Measurements from ENCODE around the gene NR1D1.

NR1D1 gene

GRCh38 chr17:40097087-40097486, 3.3 kb downstream of the NR1D1 start:
- H3K9ac ChIP-seq (ENCODE audit: low read length), result peak overlapping the region; percentile 54; the same call in 1 of the 2 replicates
- no peaks in the 10 kb centered on the region for H3K27me3 ChIP-seq (replicated peaks; ENCODE audit: insufficient read depth, low read length)
- H3K9me2 ChIP-seq (replicated peaks; ENCODE audit: insufficient read depth, low read length), result no peaks in the 10 kb centered on the region
- no peak for DNase-seq
- no peaks in the 10 kb centered on the region for H3K9me3 ChIP-seq (replicated peaks; ENCODE audit: insufficient read depth, low read length)
- H4K20me1 ChIP-seq (ENCODE audit: insufficient read depth, low read length), result no peaks in the 10 kb centered on the region
- peaks cover 47% of the 10 kb centered on the region for H3K4me1 ChIP-seq (ENCODE audit: low read length)
- TF ChIP-seq EZH2 (optimal IDR thresholded peaks at IDR 0.05; ENCODE audit: low read depth, low read length), result no peak
- no peak for TF ChIP-seq CTCF (IDR thresholded peaks at IDR 0.05; ENCODE audit: low read length)
- TF ChIP-seq EZH2phosphoT487 (IDR thresholded peaks at IDR 0.05; ENCODE audit: low read length), result no peak
- peaks cover 48% of the 10 kb centered on the region for H3F3A ChIP-seq (ENCODE audit: insufficient read depth, low read length)
- peak overlapping the region; percentile 86 for H3K4me2 ChIP-seq (ENCODE audit: low read depth, low read length)
- no peaks in the 10 kb centered on the region for H3K36me3 ChIP-seq (replicated peaks; ENCODE audit: insufficient read depth, low read length)
- H2AFZ ChIP-seq (ENCODE audit: low read length), result no peak overlapping the region
- H3K4me3 ChIP-seq (ENCODE audit: low read length), result peak overlapping the region; percentile 53
- peaks cover 39% of the 10 kb centered on the region for H3K79me2 ChIP-seq (ENCODE audit: low read length)
- peak overlapping the region; percentile 78 for H3K27ac ChIP-seq (ENCODE audit: low read length)

GRCh38 chr17:40095944-40096791, 4.2 kb downstream of the NR1D1 start:
- peak overlapping the region; percentile 53 for H3K4me3 ChIP-seq (ENCODE audit: low read length)
- peaks cover 45% of the 10 kb centered on the region for H3F3A ChIP-seq (ENCODE audit: insufficient read depth, low read length)
- no peaks in the 10 kb centered on the region for H3K9me3 ChIP-seq (replicated peaks; ENCODE audit: insufficient read depth, low read length)
- TF ChIP-seq CTCF (IDR thresholded peaks at IDR 0.05; ENCODE audit: low read length) (no peak), EZH2 (optimal IDR thresholded peaks at IDR 0.05; ENCODE audit: low read depth, low read length) (no peak), EZH2phosphoT487 (IDR thresholded peaks at IDR 0.05; ENCODE audit: low read length) (no peak)
- peaks cover 40% of the 10 kb centered on the region for H3K4me1 ChIP-seq (ENCODE audit: low read length)
- peaks cover 39% of the 10 kb centered on the region for H3K79me2 ChIP-seq (ENCODE audit: low read length)
- H3K9ac ChIP-seq (ENCODE audit: low read length), result peak overlapping the region; percentile 54
- peak overlapping the region; percentile 78 for H3K27ac ChIP-seq (ENCODE audit: low read length)
- H4K20me1 ChIP-seq (ENCODE audit: insufficient read depth, low read length), result no peaks in the 10 kb centered on the region
- H3K9me2 ChIP-seq (replicated peaks; ENCODE audit: insufficient read depth, low read length), result no peaks in the 10 kb centered on the region
- DNase-seq, result peak; percentile 98
- H3K4me2 ChIP-seq (ENCODE audit: low read depth, low read length), result peak overlapping the region; percentile 86
- no peaks in the 10 kb centered on the region for H3K27me3 ChIP-seq (replicated peaks; ENCODE audit: insufficient read depth, low read length)
- no peak overlapping the region for H2AFZ ChIP-seq (ENCODE audit: low read length)
- H3K36me3 ChIP-seq (replicated peaks; ENCODE audit: insufficient read depth, low read length), result no peaks in the 10 kb centered on the region

- no peaks in the 10 kb centered on the region for H3K36me3 ChIP-seq (replicated peaks; ENCODE audit: insufficient read depth, low read length)
Observed at GRCh38 chr17:40095351-40095943, 4.9 kb downstream of the NR1D1 start.

More at GRCh38 chr17:40095351-40095943, 4.9 kb downstream of the NR1D1 start:
- Histone ChIP-seq H3K79me2 (ENCODE audit: low read length) (peaks cover 39% of the 10 kb centered on the region), H3K4me3 (ENCODE audit: low read length) (peak overlapping the region; percentile 32; the same call in 1 of the 2 replicates), H3K4me1 (ENCODE audit: low read length) (peaks cover 37% of the 10 kb centered on the region), H3K9me2 (replicated peaks; ENCODE audit: insufficient read depth, low read length) (no peaks in the 10 kb centered on the region), H3K9ac (ENCODE audit: low read length) (peak overlapping the region; percentile 37; the same call in 1 of the 2 replicates), H3F3A (ENCODE audit: insufficient read depth, low read length) (peaks cover 45% of the 10 kb centered on the region), H3K27ac (ENCODE audit: low read length) (peak overlapping the region; percentile 78), H3K27me3 (replicated peaks; ENCODE audit: insufficient read depth, low read length) (no peaks in the 10 kb centered on the region), H4K20me1 (ENCODE audit: insufficient read depth, low read length) (no peaks in the 10 kb centered on the region), H2AFZ (ENCODE audit: low read length) (no peak overlapping the region), H3K4me2 (ENCODE audit: low read depth, low read length) (peak overlapping the region; percentile 86), H3K9me3 (replicated peaks; ENCODE audit: insufficient read depth, low read length) (no peaks in the 10 kb centered on the region)
- no peak for DNase-seq
- TF ChIP-seq CTCF (IDR thresholded peaks at IDR 0.05; ENCODE audit: low read length) (no peak), EZH2phosphoT487 (IDR thresholded peaks at IDR 0.05; ENCODE audit: low read length) (no peak), EZH2 (optimal IDR thresholded peaks at IDR 0.05; ENCODE audit: low read depth, low read length) (no peak)

Measured in MM.1S (cell line).